ENCODE data around the gene CD164.

- TF ChIP-seq POLR2AphosphoS5 (IDR thresholded peaks at IDR 0.05; ENCODE audit: borderline replicate concordance, low read depth, low read length) (no peak), EZH2 (IDR thresholded peaks at IDR 0.05) (no peak)
Observed at GRCh38 chr6:109343518-109343917, 38.7 kb downstream of the CD164 start.
